Renal pelvis (tissue), 4 donors: Measurements from ENCODE around the gene PUDP. TPM values are rescaled to one million over a fixed set of nuclear protein-coding genes. Genes with fewer than 3 reads are reported as not detected.
"Not testable (repeated sequence)": the region's sequence is repeated elsewhere in the genome, so short reads cannot be mapped to it uniquely, and the experiment has no call there.

Source experiments
- DNase-seq: peaks from one replicate; pipeline ENCODE4 v3.0.0-alpha.2; 2013
- polyA plus RNA-seq, 3 donors: library from polyadenylated mRNA; unstranded; fragments of 120-200 nt; gene quantifications; one replicate each; pipeline ENCODE4 v1.2.1, GENCODE V29; 2013; ENCODE audit not compliant: insufficient read length in 3 of 3

Gene PUDP
- polyA plus RNA-seq, 3 donors, result 24.4 to 33.1 (median 24.5) TPM

- DNase-seq, result no peak
Observed at GRCh38 chrX:7047951-7048350, 100.0 kb downstream of the PUDP start.

GRCh38 chrX:7045238-7045955 is 102.6 kb downstream of the PUDP start:
- DNase-seq, result no peak

- DNase-seq, result not testable (repeated sequence)
Observed at GRCh38 chrX:7043796-7044433, 104.0 kb downstream of the PUDP start.

- no peak for DNase-seq
Observed at GRCh38 chrX:7028246-7028645, 119.7 kb downstream of the PUDP start.

- DNase-seq, result no peak
Observed at GRCh38 chrX:7027071-7027470, 120.9 kb downstream of the PUDP start.

- DNase-seq, result not testable (repeated sequence)
Observed at GRCh38 chrX:7026365-7026764, 121.6 kb downstream of the PUDP start.

- DNase-seq, result no peak
Observed at GRCh38 chrX:7025471-7025870, 122.5 kb downstream of the PUDP start.

GRCh38 chrX:7024850-7025249 is 123.1 kb downstream of the PUDP start:
- no peak for DNase-seq

- not testable (repeated sequence) for DNase-seq
Observed at GRCh38 chrX:7022996-7023395, 125.0 kb downstream of the PUDP start.

GRCh38 chrX:7021991-7022390 is 126.0 kb downstream of the PUDP start:
- DNase-seq, result no peak

- no peak for DNase-seq
Observed at GRCh38 chrX:7019555-7019954, 128.4 kb downstream of the PUDP start.

- not testable (repeated sequence) for DNase-seq
Observed at GRCh38 chrX:7012262-7012834, 135.6 kb downstream of the PUDP start.

GRCh38 chrX:7010897-7011296 is 137.1 kb downstream of the PUDP start:
- not testable (repeated sequence) for DNase-seq

GRCh38 chrX:7007328-7007727 is 140.6 kb downstream of the PUDP start:
- DNase-seq, result not testable (repeated sequence)

Other genes starting within 250 kb of the PUDP start
- 1 to 10 TPM; 5.1 to 6.2 (median 5.5) TPM for gene STS, start 441 bp downstream of the PUDP start, polyA plus RNA-seq